GM23338 (cell line): ENCODE data around the gene FLNB.

ENCODE experiments used
- CREB1 ChIP-seq: fragments of 250-450 bp; sonication (Bioruptor Pico); IDR thresholded peaks from 2 replicates; pipeline ENCODE4 v1.5.0; 2020; ENCODE audit warnings: low read depth, mild to moderate bottlenecking, moderate library complexity
- EZH2 ChIP-seq: fragments of 200-600 bp; sonication (generic); IDR thresholded peaks from one replicate; pipeline ENCODE4 v1.8.0; 2017; ENCODE audit warnings: antibody characterized with exemption, mild to moderate bottlenecking, low read depth; ENCODE audit not compliant: unreplicated experiment
- EZH2phosphoT487 ChIP-seq: fragments of 200-600 bp; sonication (generic); IDR thresholded peaks from one replicate; pipeline ENCODE4 v1.8.1; 2018; ENCODE audit warnings: antibody characterized with exemption; ENCODE audit not compliant: unreplicated experiment
- JUNB ChIP-seq: IDR thresholded peaks from one replicate; pipeline ENCODE4 v1.6.1; 2016; ENCODE audit warnings: antibody characterized with exemption; ENCODE audit not compliant: unreplicated experiment
- NANOG ChIP-seq: IDR thresholded peaks from 2 replicates; pipeline ENCODE4 v1.6.1; 2016; ENCODE audit warnings: antibody characterized with exemption, borderline replicate concordance
- POLR2AphosphoS5 ChIP-seq: IDR thresholded peaks from 2 replicates; pipeline ENCODE4 v1.6.1; 2016; ENCODE audit warnings: antibody characterized with exemption, low read depth
- STAT1 ChIP-seq: IDR thresholded peaks from one replicate; pipeline ENCODE4 v1.6.1; 2016; ENCODE audit warnings: antibody characterized with exemption; ENCODE audit not compliant: unreplicated experiment
- ZNF114 ChIP-seq: fragments of 250-450 bp; sonication (Bioruptor Pico); IDR thresholded peaks from 2 replicates; pipeline ENCODE4 v1.5.0; 2020; ENCODE audit warnings: mild to moderate bottlenecking, moderate library complexity
- ZNF331 ChIP-seq: fragments of 250-450 bp; sonication (Bioruptor Pico); IDR thresholded peaks from 2 replicates; pipeline ENCODE4 v1.5.0; 2020; ENCODE audit warnings: low read depth, mild to moderate bottlenecking, moderate library complexity
- TF ChIP-seq, protein P1 (sequence below): IDR thresholded peaks from one replicate; pipeline ENCODE4 v1.6.1; 2018; ENCODE audit warnings: antibody characterized with exemption; ENCODE audit not compliant: unreplicated experiment
- TF ChIP-seq, protein P2 (sequence below), 2 experiments: fragments of 200-600 bp in 1 of 2; sonication (generic) in 1 of 2; conservative IDR thresholded peaks; 2 replicates each; pipeline versions ENCODE4 v1.5.1 to v1.6.1; 2016 to 2017; ENCODE audit warnings: antibody characterized with exemption in 2 of 2, low read depth in 2 of 2, mild to moderate bottlenecking in 2 of 2, moderate library complexity in 1 of 2

DNA sequence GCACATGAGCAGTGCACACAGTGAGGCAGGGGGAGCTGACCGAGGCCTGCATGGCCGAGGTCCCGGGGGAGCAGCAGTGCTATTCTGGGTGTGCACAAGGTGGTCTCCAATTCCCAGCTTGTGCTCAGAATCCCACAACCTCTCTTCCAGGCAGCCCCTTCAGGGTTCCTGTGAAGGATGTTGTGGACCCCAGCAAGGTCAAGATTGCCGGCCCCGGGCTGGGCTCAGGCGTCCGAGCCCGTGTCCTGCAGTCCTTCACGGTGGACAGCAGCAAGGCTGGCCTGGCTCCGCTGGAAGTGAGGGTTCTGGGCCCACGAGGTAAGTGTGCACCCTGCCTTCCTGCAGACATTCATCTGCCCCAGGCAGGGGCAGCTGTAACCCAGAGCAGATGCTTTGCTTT, 122.4 kb downstream of the FLNB start:
- no peak for TF ChIP-seq EZH2phosphoT487
- TF ChIP-seq, protein P1, sequence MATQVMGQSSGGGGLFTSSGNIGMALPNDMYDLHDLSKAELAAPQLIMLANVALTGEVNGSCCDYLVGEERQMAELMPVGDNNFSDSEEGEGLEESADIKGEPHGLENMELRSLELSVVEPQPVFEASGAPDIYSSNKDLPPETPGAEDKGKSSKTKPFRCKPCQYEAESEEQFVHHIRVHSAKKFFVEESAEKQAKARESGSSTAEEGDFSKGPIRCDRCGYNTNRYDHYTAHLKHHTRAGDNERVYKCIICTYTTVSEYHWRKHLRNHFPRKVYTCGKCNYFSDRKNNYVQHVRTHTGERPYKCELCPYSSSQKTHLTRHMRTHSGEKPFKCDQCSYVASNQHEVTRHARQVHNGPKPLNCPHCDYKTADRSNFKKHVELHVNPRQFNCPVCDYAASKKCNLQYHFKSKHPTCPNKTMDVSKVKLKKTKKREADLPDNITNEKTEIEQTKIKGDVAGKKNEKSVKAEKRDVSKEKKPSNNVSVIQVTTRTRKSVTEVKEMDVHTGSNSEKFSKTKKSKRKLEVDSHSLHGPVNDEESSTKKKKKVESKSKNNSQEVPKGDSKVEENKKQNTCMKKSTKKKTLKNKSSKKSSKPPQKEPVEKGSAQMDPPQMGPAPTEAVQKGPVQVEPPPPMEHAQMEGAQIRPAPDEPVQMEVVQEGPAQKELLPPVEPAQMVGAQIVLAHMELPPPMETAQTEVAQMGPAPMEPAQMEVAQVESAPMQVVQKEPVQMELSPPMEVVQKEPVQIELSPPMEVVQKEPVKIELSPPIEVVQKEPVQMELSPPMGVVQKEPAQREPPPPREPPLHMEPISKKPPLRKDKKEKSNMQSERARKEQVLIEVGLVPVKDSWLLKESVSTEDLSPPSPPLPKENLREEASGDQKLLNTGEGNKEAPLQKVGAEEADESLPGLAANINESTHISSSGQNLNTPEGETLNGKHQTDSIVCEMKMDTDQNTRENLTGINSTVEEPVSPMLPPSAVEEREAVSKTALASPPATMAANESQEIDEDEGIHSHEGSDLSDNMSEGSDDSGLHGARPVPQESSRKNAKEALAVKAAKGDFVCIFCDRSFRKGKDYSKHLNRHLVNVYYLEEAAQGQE, result no peak
- TF ChIP-seq, protein P2, sequence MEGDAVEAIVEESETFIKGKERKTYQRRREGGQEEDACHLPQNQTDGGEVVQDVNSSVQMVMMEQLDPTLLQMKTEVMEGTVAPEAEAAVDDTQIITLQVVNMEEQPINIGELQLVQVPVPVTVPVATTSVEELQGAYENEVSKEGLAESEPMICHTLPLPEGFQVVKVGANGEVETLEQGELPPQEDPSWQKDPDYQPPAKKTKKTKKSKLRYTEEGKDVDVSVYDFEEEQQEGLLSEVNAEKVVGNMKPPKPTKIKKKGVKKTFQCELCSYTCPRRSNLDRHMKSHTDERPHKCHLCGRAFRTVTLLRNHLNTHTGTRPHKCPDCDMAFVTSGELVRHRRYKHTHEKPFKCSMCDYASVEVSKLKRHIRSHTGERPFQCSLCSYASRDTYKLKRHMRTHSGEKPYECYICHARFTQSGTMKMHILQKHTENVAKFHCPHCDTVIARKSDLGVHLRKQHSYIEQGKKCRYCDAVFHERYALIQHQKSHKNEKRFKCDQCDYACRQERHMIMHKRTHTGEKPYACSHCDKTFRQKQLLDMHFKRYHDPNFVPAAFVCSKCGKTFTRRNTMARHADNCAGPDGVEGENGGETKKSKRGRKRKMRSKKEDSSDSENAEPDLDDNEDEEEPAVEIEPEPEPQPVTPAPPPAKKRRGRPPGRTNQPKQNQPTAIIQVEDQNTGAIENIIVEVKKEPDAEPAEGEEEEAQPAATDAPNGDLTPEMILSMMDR (conservative IDR thresholded peaks at IDR 0.05; ENCODE audit: low read depth in 2 of 2), result no peak
- TF ChIP-seq POLR2AphosphoS5, result no peak
- no peak for TF ChIP-seq CREB1 (CRISPR knock-in tag)
- no peak for TF ChIP-seq EZH2
- TF ChIP-seq STAT1, result no peak
- TF ChIP-seq ZNF331 (CRISPR knock-in tag), result no peak
- no peak for TF ChIP-seq JUNB
- TF ChIP-seq ZNF114 (CRISPR knock-in tag), result no peak
- no peak for TF ChIP-seq NANOG
